HG03342 (cell line): ENCODE results near the gene CLTC.
"Not testable (repeated sequence)": the region's sequence is repeated elsewhere in the genome, so short reads cannot be mapped to it uniquely, and the experiment has no call there.

Experiments used
- ATAC-seq: cut with Tn5 transposase; IDR thresholded peaks from one replicate; pipeline ENCODE4 v1.9.1; 2021; ENCODE audit warnings: mild to moderate bottlenecking, moderate library complexity; ENCODE audit not compliant: unreplicated experiment

Gene CLTC

GRCh38 chr17:59633658-59634359, 14.1 kb downstream of the CLTC start:
- no peak for ATAC-seq

- no peak for ATAC-seq
Measured at GRCh38 chr17:59634632-59635541, 15.2 kb downstream of the CLTC start.

GRCh38 chr17:59637611-59638310, 18.1 kb downstream of the CLTC start:
- no peak for ATAC-seq

GRCh38 chr17:59638553-59638952, 18.9 kb downstream of the CLTC start:
- ATAC-seq, result no peak

- ATAC-seq, result peak; percentile 88
Measured at GRCh38 chr17:59641799-59642484, 22.2 kb downstream of the CLTC start.

- ATAC-seq, result no peak
Measured at GRCh38 chr17:59642565-59642964, 22.9 kb downstream of the CLTC start.

- no peak for ATAC-seq
Measured at GRCh38 chr17:59643159-59644140, 23.8 kb downstream of the CLTC start.

GRCh38 chr17:59647288-59647687, 27.6 kb downstream of the CLTC start:
- no peak for ATAC-seq

- ATAC-seq, result no peak
Measured at GRCh38 chr17:59649886-59650285, 30.2 kb downstream of the CLTC start.

- ATAC-seq, result no peak
Measured at GRCh38 chr17:59650642-59651041, 30.9 kb downstream of the CLTC start.

GRCh38 chr17:59651346-59651745, 31.7 kb downstream of the CLTC start:
- ATAC-seq, result no peak

GRCh38 chr17:59652119-59652518, 32.4 kb downstream of the CLTC start:
- no peak for ATAC-seq

- not testable (repeated sequence) for ATAC-seq
Measured at GRCh38 chr17:59656624-59657023, 36.9 kb downstream of the CLTC start.

GRCh38 chr17:59666235-59666634, 46.5 kb downstream of the CLTC start:
- ATAC-seq, result no peak

- no peak for ATAC-seq
Measured at GRCh38 chr17:59668816-59669215, 49.1 kb downstream of the CLTC start.

- no peak for ATAC-seq
Measured at GRCh38 chr17:59669411-59669810, 49.7 kb downstream of the CLTC start.

- no peak for ATAC-seq
Measured at GRCh38 chr17:59669944-59670343, 50.2 kb downstream of the CLTC start.

GRCh38 chr17:59671386-59671785, 51.7 kb downstream of the CLTC start:
- ATAC-seq, result no peak

- no peak for ATAC-seq
Measured at GRCh38 chr17:59675231-59675630, 55.5 kb downstream of the CLTC start.

GRCh38 chr17:59676716-59677115, 57.0 kb downstream of the CLTC start:
- ATAC-seq, result no peak
